Body of pancreas (tissue), 4 donors: ENCODE data around the gene ATP5PD. TPM values are rescaled to one million over a fixed set of nuclear protein-coding genes. Genes with fewer than 3 reads are reported as not detected.

Experiments
- ATAC-seq: fragments of 150-250 bp; one replicate; pipeline ENCODE4 v1.9.1; 2016
- DNase-seq, 4 donors: peaks; one replicate each; pipeline ENCODE4 v3.0.0-alpha.2; 2019
- H3K27ac ChIP-seq, 4 donors: fragments of 200-600 bp; sonication (generic); 1 replicate in 3 of 4; 2 replicates in 1 of 4; pipeline versions ENCODE4 v1.5.1 to v1.6.1; 2016 to 2019; ENCODE audit warnings: mild to moderate bottlenecking in 1 of 4, mixed read lengths in 1 of 4, moderate library complexity in 1 of 4
- H3K27me3 ChIP-seq, 2 donors: fragments of 200-600 bp; sonication (generic); one replicate each; pipeline ENCODE4 v1.6.0; 2016; ENCODE audit warnings: mild to moderate bottlenecking in 1 of 2
- H3K36me3 ChIP-seq, 2 donors: fragments of 200-600 bp; sonication (generic); replicated peaks in 1 of 2; 2 replicates each; pipeline ENCODE4 v1.5.1; 2016; ENCODE audit warnings: low read depth in 2 of 2; ENCODE audit not compliant: insufficient read depth in 1 of 2
- H3K4me1 ChIP-seq: fragments of 200-600 bp; sonication (generic); one replicate; pipeline ENCODE4 v1.6.0; 2016
- H3K4me3 ChIP-seq, 2 donors: fragments of 200-600 bp; sonication (generic); 1 replicate in 1 of 2; 2 replicates in 1 of 2; pipeline ENCODE4 v1.5.1; 2016 to 2019
- H3K9me3 ChIP-seq, 3 donors: fragments of 200-600 bp; sonication (generic); 1 replicate in 2 of 3; 2 replicates in 1 of 3; pipeline ENCODE4 v1.5.1; 2016
- CTCF ChIP-seq, 7 experiments: fragments of 450-650 bp in 4 of 7; fragments of 200-600 bp in 3 of 7; sonication (generic) in 3 of 7; IDR thresholded peaks; one replicate each; pipeline ENCODE4 v1.5.1; 2016 to 2019; ENCODE audit warnings: antibody characterized with exemption in 7 of 7
- POLR2A ChIP-seq, 3 donors: fragments of 450-650 bp; IDR thresholded peaks; one replicate each; pipeline ENCODE4 v1.6.1; 2016; ENCODE audit warnings: antibody characterized with exemption in 3 of 3, mild to moderate bottlenecking in 2 of 3
- WGBS, 2 donors: methylation state at CpG; one replicate each; pipeline ENCODE4 v1.1.5; 2017; 5-methylcytosine and 5-hydroxymethylcytosine counted together
- intact Hi-C: fragments of 100-400 bp; cut with DNase I; formaldehyde crosslinking; loops from one replicate; pipeline ENCODE4 v1.15.1; 2023
- total RNA-seq, 2 donors: library from RNA; depleted of rRNA; stranded (reverse); fragments of >200 nt; gene quantifications; one replicate each; pipeline ENCODE4 v1.1.0, GENCODE V29; 2016

ATP5PD gene
- total RNA-seq, 2 donors from 2014 or later, result 105 to 131 TPM

GRCh38 chr17:75060434-75061054 is 13.8 kb upstream of the ATP5PD start:
- no peak overlapping the region for H3K27ac ChIP-seq
- no peaks in the 10 kb centered on the region for H3K9me3 ChIP-seq
- H3K4me3 ChIP-seq, result no peak overlapping the region
- intact Hi-C loops, result no loop called here
- WGBS, 2 donors, result 92 to 94% methylated on average over 19 to 26 of the region's 26 CpGs
- DNase-seq, result no peak
- ATAC-seq, result no peak
- TF ChIP-seq CTCF (IDR thresholded peaks at IDR 0.05) (no peak), POLR2A (IDR thresholded peaks at IDR 0.05) (no peak)
- peaks cover 0 to 11% of the 10 kb centered on the region in 2 donors for H3K36me3 ChIP-seq
- no peaks in the 10 kb centered on the region for H3K27me3 ChIP-seq
- no peaks in the 10 kb centered on the region for H3K4me1 ChIP-seq

GRCh38 chr17:75059369-75060345 is 12.9 kb upstream of the ATP5PD start:
- intact Hi-C loops, result no loop called here
- ATAC-seq (peak; percentile 47), DNase-seq (peak in 1 of 4 donors; percentile 35)
- Histone ChIP-seq H3K27ac (no peak overlapping the region), H3K4me1 (no peaks in the 10 kb centered on the region), H3K9me3 (no peaks in the 10 kb centered on the region), H3K27me3 (no peaks in the 10 kb centered on the region), H3K36me3 (peaks cover 0 to 11% of the 10 kb centered on the region in 2 donors), H3K4me3 (no peak overlapping the region)
- WGBS, 2 donors, result 76 to 77% methylated on average over 25 of the region's 25 CpGs
- TF ChIP-seq POLR2A (IDR thresholded peaks at IDR 0.05), result no peak
- TF ChIP-seq CTCF (IDR thresholded peaks at IDR 0.05), result peak in 4 of 7 experiments; percentile 7 to 35 (median 25)

- intact Hi-C loops, result no loop called here
- ATAC-seq (no peak), DNase-seq (no peak)
- no peak overlapping the region for H3K27ac ChIP-seq
- no peaks in the 10 kb centered on the region for H3K27me3 ChIP-seq
- 78 to 88% methylated on average over 2 of the region's 2 CpGs for WGBS, 2 donors
- TF ChIP-seq CTCF (IDR thresholded peaks at IDR 0.05), result no peak
- no peak for TF ChIP-seq POLR2A (IDR thresholded peaks at IDR 0.05)
- H3K36me3 ChIP-seq, result peaks cover 0 to 2% of the 10 kb centered on the region in 2 donors
- H3K4me1 ChIP-seq, result peaks cover 15% of the 10 kb centered on the region
- no peak overlapping the region for H3K4me3 ChIP-seq
- H3K9me3 ChIP-seq, result no peaks in the 10 kb centered on the region
These were observed 5.2 kb upstream of the ATP5PD start for GRCh38 chr17:75051941-75052340.

- no peak for DNase-seq
- Histone ChIP-seq H3K27me3 (no peaks in the 10 kb centered on the region), H3K4me3 (no peak overlapping the region), H3K9me3 (no peaks in the 10 kb centered on the region), H3K36me3 (peaks cover 0 to 2% of the 10 kb centered on the region in 2 donors), H3K27ac (no peak overlapping the region), H3K4me1 (peaks cover 21% of the 10 kb centered on the region)
- ATAC-seq, result no peak
- no peak for TF ChIP-seq POLR2A (IDR thresholded peaks at IDR 0.05)
- TF ChIP-seq CTCF (IDR thresholded peaks at IDR 0.05), result no peak
- intact Hi-C loops, result no loop called here
These were observed 2.9 kb upstream of the ATP5PD start for GRCh38 chr17:75049706-75050105.
